Measurements from ENCODE around the gene NSUN2.

Gene NSUN2

GRCh38 chr5:6606884-6607558 is 25.8 kb downstream of the NSUN2 start:
- peaks cover 100% of the 10 kb centered on the region for H3K36me3 Mint-ChIP-seq (ENCODE audit: low read depth)
- no peak overlapping the region for H3K27ac Mint-ChIP-seq
- no peaks in the 10 kb centered on the region for H3K27me3 Mint-ChIP-seq
- H3K9me3 Mint-ChIP-seq, result no peaks in the 10 kb centered on the region
- intact Hi-C loops (cut with micrococcal nuclease), result no loop called here
- no peak overlapping the region for H3K4me3 Mint-ChIP-seq
- no peaks in the 10 kb centered on the region for H3K4me1 Mint-ChIP-seq (ENCODE audit: low read depth)

- Mint-ChIP-seq H3K27ac (no peak overlapping the region), H3K36me3 (ENCODE audit: low read depth) (peaks cover 100% of the 10 kb centered on the region), H3K4me1 (ENCODE audit: low read depth) (no peaks in the 10 kb centered on the region), H3K9me3 (no peaks in the 10 kb centered on the region), H3K27me3 (no peaks in the 10 kb centered on the region), H3K4me3 (no peak overlapping the region)
- intact Hi-C loops (cut with micrococcal nuclease), result no loop called here
These were observed 27.9 kb downstream of the NSUN2 start for GRCh38 chr5:6604946-6605345.

GRCh38 chr5:6604341-6604740 is 28.5 kb downstream of the NSUN2 start:
- peaks cover 100% of the 10 kb centered on the region for H3K36me3 Mint-ChIP-seq (ENCODE audit: low read depth)

GRCh38 chr5:6603643-6604042 is 29.2 kb downstream of the NSUN2 start:
- Mint-ChIP-seq H3K4me3 (no peak overlapping the region), H3K9me3 (no peaks in the 10 kb centered on the region), H3K27ac (no peak overlapping the region), H3K36me3 (ENCODE audit: low read depth) (peaks cover 100% of the 10 kb centered on the region), H3K4me1 (ENCODE audit: low read depth) (no peaks in the 10 kb centered on the region), H3K27me3 (no peaks in the 10 kb centered on the region)
- intact Hi-C loops (cut with micrococcal nuclease), result no loop called here

More at GRCh38 chr5:6604341-6604740, 28.5 kb downstream of the NSUN2 start:
- H3K27ac Mint-ChIP-seq, result no peak overlapping the region
- no peak overlapping the region for H3K4me3 Mint-ChIP-seq
- intact Hi-C loops (cut with micrococcal nuclease), result no loop called here
- no peaks in the 10 kb centered on the region for H3K4me1 Mint-ChIP-seq (ENCODE audit: low read depth)
- H3K9me3 Mint-ChIP-seq, result no peaks in the 10 kb centered on the region
- no peaks in the 10 kb centered on the region for H3K27me3 Mint-ChIP-seq

- intact Hi-C loops (cut with micrococcal nuclease), result no loop called here
- peaks cover 100% of the 10 kb centered on the region for H3K36me3 Mint-ChIP-seq (ENCODE audit: low read depth)
- no peaks in the 10 kb centered on the region for H3K27me3 Mint-ChIP-seq
- no peak overlapping the region for H3K27ac Mint-ChIP-seq
- no peaks in the 10 kb centered on the region for H3K9me3 Mint-ChIP-seq
- H3K4me1 Mint-ChIP-seq (ENCODE audit: low read depth), result no peaks in the 10 kb centered on the region
- H3K4me3 Mint-ChIP-seq, result no peak overlapping the region
These were observed 30.4 kb downstream of the NSUN2 start for GRCh38 chr5:6602441-6602840.

- Mint-ChIP-seq H3K4me3 (no peak overlapping the region), H3K27ac (no peak overlapping the region), H3K36me3 (ENCODE audit: low read depth) (peaks cover 100% of the 10 kb centered on the region), H3K4me1 (ENCODE audit: low read depth) (no peaks in the 10 kb centered on the region), H3K9me3 (no peaks in the 10 kb centered on the region), H3K27me3 (no peaks in the 10 kb centered on the region)
- intact Hi-C loops (cut with micrococcal nuclease), result no loop called here
These were observed 31.0 kb downstream of the NSUN2 start for GRCh38 chr5:6601816-6602215.

- Mint-ChIP-seq H3K27me3 (no peaks in the 10 kb centered on the region), H3K27ac (no peak overlapping the region), H3K4me3 (no peak overlapping the region), H3K4me1 (ENCODE audit: low read depth) (no peaks in the 10 kb centered on the region), H3K36me3 (ENCODE audit: low read depth) (peaks cover 100% of the 10 kb centered on the region), H3K9me3 (no peaks in the 10 kb centered on the region)
- intact Hi-C loops (cut with micrococcal nuclease), result no loop called here
These were observed 31.6 kb downstream of the NSUN2 start for GRCh38 chr5:6601271-6601670.

GRCh38 chr5:6599739-6600138 is 33.1 kb downstream of the NSUN2 start:
- intact Hi-C loops (cut with micrococcal nuclease), result no loop called here
- H3K36me3 Mint-ChIP-seq (ENCODE audit: low read depth), result peaks cover 86% of the 10 kb centered on the region
- H3K27ac Mint-ChIP-seq, result no peak overlapping the region
- no peak overlapping the region for H3K4me3 Mint-ChIP-seq
- no peaks in the 10 kb centered on the region for H3K9me3 Mint-ChIP-seq
- H3K4me1 Mint-ChIP-seq (ENCODE audit: low read depth), result no peaks in the 10 kb centered on the region
- no peaks in the 10 kb centered on the region for H3K27me3 Mint-ChIP-seq

GRCh38 chr5:6598351-6598900 is 34.4 kb downstream of the NSUN2 start:
- Mint-ChIP-seq H3K27me3 (no peaks in the 10 kb centered on the region), H3K36me3 (ENCODE audit: low read depth) (peaks cover 73% of the 10 kb centered on the region), H3K27ac (no peak overlapping the region), H3K4me1 (ENCODE audit: low read depth) (no peaks in the 10 kb centered on the region), H3K9me3 (no peaks in the 10 kb centered on the region), H3K4me3 (no peak overlapping the region)
- intact Hi-C loops (cut with micrococcal nuclease), result no loop called here

- no peaks in the 10 kb centered on the region for H3K27me3 Mint-ChIP-seq
- intact Hi-C loops (cut with micrococcal nuclease), result no loop called here
- peaks cover 64% of the 10 kb centered on the region for H3K36me3 Mint-ChIP-seq (ENCODE audit: low read depth)
- H3K9me3 Mint-ChIP-seq, result no peaks in the 10 kb centered on the region
- H3K4me3 Mint-ChIP-seq, result no peak overlapping the region
- peaks cover 5% of the 10 kb centered on the region for H3K4me1 Mint-ChIP-seq (ENCODE audit: low read depth)
- no peak overlapping the region for H3K27ac Mint-ChIP-seq
These were observed 35.3 kb downstream of the NSUN2 start for GRCh38 chr5:6597557-6597956.

- Mint-ChIP-seq H3K4me1 (ENCODE audit: low read depth) (peaks cover 5% of the 10 kb centered on the region), H3K9me3 (no peaks in the 10 kb centered on the region), H3K4me3 (no peak overlapping the region), H3K27ac (no peak overlapping the region), H3K27me3 (peaks cover 6% of the 10 kb centered on the region), H3K36me3 (ENCODE audit: low read depth) (peaks cover 52% of the 10 kb centered on the region)
- intact Hi-C loops (cut with micrococcal nuclease), result no loop called here
These were observed 36.5 kb downstream of the NSUN2 start for GRCh38 chr5:6596388-6596787.

- Mint-ChIP-seq H3K4me3 (no peak overlapping the region), H3K27ac (no peak overlapping the region), H3K27me3 (peaks cover 10% of the 10 kb centered on the region), H3K36me3 (ENCODE audit: low read depth) (peaks cover 43% of the 10 kb centered on the region), H3K9me3 (no peaks in the 10 kb centered on the region), H3K4me1 (ENCODE audit: low read depth) (peaks cover 5% of the 10 kb centered on the region)
- intact Hi-C loops (cut with micrococcal nuclease), result no loop called here
These were observed 37.4 kb downstream of the NSUN2 start for GRCh38 chr5:6595405-6595804.

- Mint-ChIP-seq H3K27ac (no peak overlapping the region), H3K9me3 (no peaks in the 10 kb centered on the region), H3K4me3 (no peak overlapping the region), H3K4me1 (ENCODE audit: low read depth) (peaks cover 5% of the 10 kb centered on the region), H3K27me3 (peaks cover 16% of the 10 kb centered on the region), H3K36me3 (ENCODE audit: low read depth) (peaks cover 29% of the 10 kb centered on the region)
- intact Hi-C loops (cut with micrococcal nuclease), result no loop called here
These were observed 38.8 kb downstream of the NSUN2 start for GRCh38 chr5:6594066-6594465.

- no peak overlapping the region for H3K27ac Mint-ChIP-seq
- no peak overlapping the region for H3K4me3 Mint-ChIP-seq
- intact Hi-C loops (cut with micrococcal nuclease), result no loop called here
- H3K9me3 Mint-ChIP-seq, result no peaks in the 10 kb centered on the region
- H3K4me1 Mint-ChIP-seq (ENCODE audit: low read depth), result peaks cover 5% of the 10 kb centered on the region
- peaks cover 22% of the 10 kb centered on the region for H3K36me3 Mint-ChIP-seq (ENCODE audit: low read depth)
- peaks cover 16% of the 10 kb centered on the region for H3K27me3 Mint-ChIP-seq
These were observed 39.5 kb downstream of the NSUN2 start for GRCh38 chr5:6593148-6594016.

Measured in dendritic cell treated with granulocyte-macrophage colony-stimulating factor and Interleukin-4, amounts not matched to agents 40 ng/mL and 50 ng/mL, for 4 days (primary cell).